PC-9 (cell line): ENCODE data around the gene RIMKLB. TPM values are rescaled to one million over a fixed set of nuclear protein-coding genes. Genes with fewer than 3 reads are reported as not detected.

Experiments
- BruUV-seq: library from RNA; stranded (reverse); fragments of 400-500 nt; replicated peaks from 2 replicates; lab custom pipeline; 2021; lab: Mats Ljungman, UMichigan
- CTCF ChIA-PET: fragments of 300-600 bp; sonication (Branson Sonifier 250); formaldehyde crosslinking; loops from one replicate; lab custom pipeline; 2022; ENCODE audit warnings: antibody characterized with exemption; lab: Charles Lee
- POLR2A ChIA-PET: fragments of 300-600 bp; sonication (Branson Sonifier 250); formaldehyde crosslinking; loops from one replicate; lab custom pipeline; 2022; ENCODE audit warnings: antibody characterized with exemption; ENCODE audit not compliant: unreplicated experiment; lab: Charles Lee
- DNase-seq, 2 experiments: peaks; one replicate each; pipeline versions ENCODE4 v3.0.0 to v3.0.0-alpha.2; 2015 to 2022; ENCODE audit warnings: mixed read lengths in 1 of 2
- H2AFZ ChIP-seq: fragments of 200-600 bp; sonication (generic); 2 replicates; pipeline ENCODE4 v1.8.1; 2017; ENCODE audit warnings: antibody characterized with exemption
- H3F3A ChIP-seq: fragments of 200-600 bp; sonication (generic); 2 replicates; pipeline ENCODE4 v1.8.1; 2017; ENCODE audit warnings: antibody characterized with exemption, mild to moderate bottlenecking, low read depth; ENCODE audit not compliant: insufficient read depth
- H3K27ac ChIP-seq: fragments of 200-600 bp; sonication (generic); 2 replicates; pipeline ENCODE4 v1.6.1; 2016; ENCODE audit warnings: mixed run types
- H3K27me3 ChIP-seq: fragments of 200-600 bp; sonication (generic); 2 replicates; pipeline ENCODE4 v1.6.1; 2016; ENCODE audit warnings: low read depth, mixed run types; ENCODE audit not compliant: insufficient read depth
- H3K36me3 ChIP-seq: fragments of 200-600 bp; sonication (generic); 2 replicates; pipeline ENCODE4 v1.6.1; 2016; ENCODE audit warnings: low read depth, mixed run types
- H3K4me1 ChIP-seq: fragments of 200-600 bp; sonication (generic); replicated peaks from 2 replicates; pipeline ENCODE4 v1.6.1; 2016; ENCODE audit warnings: mixed run types; ENCODE audit not compliant: insufficient read depth
- H3K4me2 ChIP-seq: fragments of 200-600 bp; sonication (generic); 2 replicates; pipeline ENCODE4 v1.6.1; 2017; ENCODE audit warnings: mixed run types
- H3K4me3 ChIP-seq: fragments of 200-600 bp; sonication (generic); 2 replicates; pipeline ENCODE4 v1.6.1; 2016; ENCODE audit warnings: mixed run types
- H3K79me2 ChIP-seq: fragments of 200-600 bp; sonication (generic); 2 replicates; pipeline ENCODE4 v1.6.1; 2017; ENCODE audit warnings: low read depth, mixed run types
- H3K9me2 ChIP-seq: fragments of 200-600 bp; sonication (generic); 2 replicates; pipeline ENCODE4 v1.8.1; 2017; ENCODE audit warnings: mild to moderate bottlenecking; ENCODE audit not compliant: insufficient read depth
- H3K9me3 ChIP-seq: fragments of 200-600 bp; sonication (generic); 2 replicates; pipeline ENCODE4 v1.8.1; 2016; ENCODE audit warnings: low read depth; ENCODE audit not compliant: insufficient read depth
- H4K20me1 ChIP-seq: fragments of 200-600 bp; sonication (generic); 2 replicates; pipeline ENCODE4 v1.8.1; 2017; ENCODE audit not compliant: insufficient read depth
- CTCF ChIP-seq: fragments of 200-600 bp; sonication (generic); conservative IDR thresholded peaks from 2 replicates; pipeline ENCODE4 v1.6.1; 2017; ENCODE audit warnings: mixed run types, antibody characterized with exemption, mild to moderate bottlenecking, moderate library complexity
- EZH2 ChIP-seq: fragments of 200-600 bp; sonication (generic); IDR thresholded peaks from 2 replicates; pipeline ENCODE4 v1.8.0; 2017; ENCODE audit warnings: antibody characterized with exemption, low read depth
- intact Hi-C: fragments of 100-400 bp; cut with micrococcal nuclease; formaldehyde crosslinking; loops from one replicate; pipeline ENCODE4 v1.10.0; 2022; ENCODE audit not compliant: unreplicated experiment
- total RNA-seq: library from RNA; stranded (reverse); gene quantifications from 2 replicates; pipeline ENCODE4 v1.2.3, GENCODE V29; 2021

RIMKLB gene
- total RNA-seq, 1 experiment from 2014 or later, result 64.8 TPM

- Histone ChIP-seq H3K27me3 (no peaks in the 10 kb centered on the region), H3K4me3 (peak overlapping the region; percentile 92), H3K79me2 (peaks cover 36% of the 10 kb centered on the region), H2AFZ (peak overlapping the region; percentile 84), H3K27ac (peak overlapping the region; percentile 3; the same call in 1 of the 2 replicates), H3K9me2 (no peaks in the 10 kb centered on the region), H3K4me1 (peaks cover 16% of the 10 kb centered on the region), H3K4me2 (peak overlapping the region; percentile 65), H3K9me3 (no peaks in the 10 kb centered on the region), H3K36me3 (no peaks in the 10 kb centered on the region; the same call in 1 of the 2 replicates), H4K20me1 (peaks cover 16% of the 10 kb centered on the region), H3F3A (peaks cover 14% of the 10 kb centered on the region; the same call in 1 of the 2 replicates)
- BruUV-seq, result TSS peak; percentile 69
- TF ChIP-seq CTCF (no peak), EZH2 (no peak)
- intact Hi-C loops, result loop anchor here (1.0 to 5.0 kb wide), 2 partner anchors 15 to 250 kb away; partner anchors contain the start of gene M6PR
- ChIA-PET CTCF (interaction anchor here (0.7 to 1.1 kb wide), 4 partner anchors 9 to 163 kb away, joined by 3 to 5 read pairs (median 4); no protein-coding TSS in a partner anchor), POLR2A (interaction anchor here (0.6 to 1.6 kb wide), 6 partner anchors 9 to 252 kb away, joined by 3 to 8 read pairs (median 3); partner anchors contain the start of gene M6PR)
- DNase-seq, result peak in 1 of 2 experiments; percentile 43
Observed at GRCh38 chr12:8697120-8697475, 693 bp upstream of the RIMKLB start.

GRCh38 chr12:8698132-8698851 lies 501 bp downstream of the RIMKLB start:
- Histone ChIP-seq H3K4me1 (peaks cover 16% of the 10 kb centered on the region), H3K9me3 (no peaks in the 10 kb centered on the region), H3K27me3 (no peaks in the 10 kb centered on the region), H3K9me2 (no peaks in the 10 kb centered on the region), H3K36me3 (no peaks in the 10 kb centered on the region; the same call in 1 of the 2 replicates), H2AFZ (peak overlapping the region; percentile 90), H3K4me3 (peak overlapping the region; percentile 92), H3K27ac (peak overlapping the region; percentile 43; the same call in 1 of the 2 replicates), H3F3A (peaks cover 14% of the 10 kb centered on the region; the same call in 1 of the 2 replicates), H4K20me1 (peaks cover 23% of the 10 kb centered on the region), H3K4me2 (peak overlapping the region; percentile 77), H3K79me2 (peaks cover 48% of the 10 kb centered on the region)
- ChIA-PET CTCF (interaction anchor here (0.9 to 1.1 kb wide), 2 partner anchors 10 to 41 kb away, joined by 3 to 5 read pairs; no protein-coding TSS in a partner anchor), POLR2A (interaction anchor here (0.6 to 1.6 kb wide), 4 partner anchors 10 to 154 kb away, joined by 4 to 8 read pairs (median 5); no protein-coding TSS in a partner anchor)
- no TSS peak for BruUV-seq
- intact Hi-C loops, result loop anchor here (5.0 kb wide), 1 partner anchor 249 kb away; the partner anchor contains the start of gene M6PR
- TF ChIP-seq CTCF (no peak), EZH2 (no peak)
- DNase-seq, result peak in 1 of 2 experiments; percentile 69

GRCh38 chr12:8698879-8699278 lies 1.1 kb downstream of the RIMKLB start:
- H2AFZ ChIP-seq, result peak overlapping the region; percentile 90
- H3K4me2 ChIP-seq, result peak overlapping the region; percentile 77
- intact Hi-C loops, result loop anchor here (5.0 kb wide), 1 partner anchor 248 kb away; the partner anchor contains the start of gene M6PR
- peaks cover 51% of the 10 kb centered on the region for H3K79me2 ChIP-seq
- TF ChIP-seq EZH2 (no peak), CTCF (no peak)
- ChIA-PET POLR2A (no interaction called here), CTCF (no interaction called here)
- peaks cover 16% of the 10 kb centered on the region for H3K4me1 ChIP-seq
- no peaks in the 10 kb centered on the region for H3K27me3 ChIP-seq
- H4K20me1 ChIP-seq, result peaks cover 23% of the 10 kb centered on the region
- peak in 1 of 2 experiments; percentile 53 for DNase-seq
- H3K4me3 ChIP-seq, result peak overlapping the region; percentile 92
- BruUV-seq, result no TSS peak
- H3K9me3 ChIP-seq, result no peaks in the 10 kb centered on the region
- H3K27ac ChIP-seq, result no peak overlapping the region
- H3K9me2 ChIP-seq, result no peaks in the 10 kb centered on the region
- H3K36me3 ChIP-seq, result no peaks in the 10 kb centered on the region; the same call in 1 of the 2 replicates
- peaks cover 14% of the 10 kb centered on the region; the same call in 1 of the 2 replicates for H3F3A ChIP-seq
